Stomach (tissue), 9 donors: ENCODE data around the gene PLPP7. TPM values are rescaled to one million over a fixed set of nuclear protein-coding genes. Genes with fewer than 3 reads are reported as not detected.
"Not testable (repeated sequence)": the region's sequence is repeated elsewhere in the genome, so short reads cannot be mapped to it uniquely, and the experiment has no call there.

Experiments
- DNase-seq, 2 donors: peaks; one replicate each; pipeline versions ENCODE4 v3.0.0 to v3.0.0-alpha.2; 2013 to 2019
- H3K27ac ChIP-seq, 5 donors: fragments of 200-600 bp in 4 of 5; sonication (generic) in 4 of 5; one replicate each; pipeline ENCODE4 v1.5.1; 2013 to 2019; ENCODE audit warnings: mild to moderate bottlenecking in 1 of 5, moderate library complexity in 1 of 5
- H3K27me3 ChIP-seq, 3 donors: fragments of 200-600 bp; sonication (generic); one replicate each; pipeline ENCODE4 v1.5.1; 2017 to 2019; ENCODE audit warnings: mixed run types in 1 of 3
- H3K36me3 ChIP-seq, 4 donors: fragments of 200-600 bp; sonication (generic); 1 replicate in 3 of 4; 2 replicates in 1 of 4; pipeline ENCODE4 v1.5.1; 2016 to 2019
- H3K4me1 ChIP-seq, 4 donors: fragments of 200-600 bp; sonication (generic); one replicate each; pipeline ENCODE4 v1.5.1; 2016 to 2019
- H3K4me3 ChIP-seq, 4 donors: fragments of 200-600 bp; sonication (generic) in 3 of 4; one replicate each; pipeline ENCODE4 v1.5.1; 2016 to 2019; ENCODE audit warnings: mild to moderate bottlenecking in 1 of 4
- H3K9me3 ChIP-seq, 4 donors: fragments of 200-600 bp; sonication (generic); one replicate each; pipeline ENCODE4 v1.5.1; 2016 to 2019
- EP300 ChIP-seq: sonication (generic); formaldehyde crosslinking; IDR thresholded peaks from one replicate; pipeline ENCODE4 v1.6.1; 2017; ENCODE audit warnings: antibody characterized with exemption
- POLR2A ChIP-seq, 4 donors: fragments of 450-650 bp; IDR thresholded peaks; one replicate each; pipeline ENCODE4 v1.6.1; 2016; ENCODE audit warnings: antibody characterized with exemption in 4 of 4, control low read depth in 2 of 4, mild to moderate bottlenecking in 1 of 4, moderate library complexity in 1 of 4
- POLR2AphosphoS5 ChIP-seq, 3 donors: sonication (generic); formaldehyde crosslinking; IDR thresholded peaks; one replicate each; pipeline ENCODE4 v1.6.1; 2016; ENCODE audit warnings: antibody characterized with exemption in 3 of 3
- WGBS, 5 donors: extraction: QIAGEN DNeasy Blood & Tissue Kit in 3 of 5; methylation state at CpG; one replicate each; pipeline versions ENCODE4 v1.1.5 to v1.1.7; 2013 to 2018; 5-methylcytosine and 5-hydroxymethylcytosine counted together
- intact Hi-C: fragments of 100-400 bp; cut with DNase I; formaldehyde crosslinking; loops from one replicate; pipeline ENCODE4 v1.15.1; 2023; ENCODE audit warnings: low total_unique reads
- polyA plus RNA-seq, 3 donors: library from polyadenylated mRNA; stranded (reverse); fragments of 200-250 nt; gene quantifications; one replicate each; pipeline ENCODE4 v1.2.3, GENCODE V29; 2013
- total RNA-seq, 5 donors: library from RNA; depleted of rRNA; stranded (reverse); fragments of >200 nt; gene quantifications; one replicate each; pipeline versions ENCODE4 v1.1.0 to v1.2.3, GENCODE V29; 2014 to 2016
- TF ChIP-seq, protein P1 (sequence below), 7 experiments: fragments of 450-650 bp in 4 of 7; fragments of 200-600 bp in 3 of 7; sonication (generic) in 3 of 7; IDR thresholded peaks; one replicate each; pipeline ENCODE4 v1.5.1; 2016 to 2019; ENCODE audit warnings: antibody characterized with exemption in 7 of 7, control low read depth in 2 of 7, mild to moderate bottlenecking in 1 of 7
- donor health status: healthy with polysubstance abuse.
- donor health status: Bipolar disorder and iron deficiency.
- donor health status: healthy.

The PLPP7 gene
- total and polyA plus RNA-seq, 8 donors = 0.29 to 1.8 (median 1.6) TPM; not detected in 1

DNA sequence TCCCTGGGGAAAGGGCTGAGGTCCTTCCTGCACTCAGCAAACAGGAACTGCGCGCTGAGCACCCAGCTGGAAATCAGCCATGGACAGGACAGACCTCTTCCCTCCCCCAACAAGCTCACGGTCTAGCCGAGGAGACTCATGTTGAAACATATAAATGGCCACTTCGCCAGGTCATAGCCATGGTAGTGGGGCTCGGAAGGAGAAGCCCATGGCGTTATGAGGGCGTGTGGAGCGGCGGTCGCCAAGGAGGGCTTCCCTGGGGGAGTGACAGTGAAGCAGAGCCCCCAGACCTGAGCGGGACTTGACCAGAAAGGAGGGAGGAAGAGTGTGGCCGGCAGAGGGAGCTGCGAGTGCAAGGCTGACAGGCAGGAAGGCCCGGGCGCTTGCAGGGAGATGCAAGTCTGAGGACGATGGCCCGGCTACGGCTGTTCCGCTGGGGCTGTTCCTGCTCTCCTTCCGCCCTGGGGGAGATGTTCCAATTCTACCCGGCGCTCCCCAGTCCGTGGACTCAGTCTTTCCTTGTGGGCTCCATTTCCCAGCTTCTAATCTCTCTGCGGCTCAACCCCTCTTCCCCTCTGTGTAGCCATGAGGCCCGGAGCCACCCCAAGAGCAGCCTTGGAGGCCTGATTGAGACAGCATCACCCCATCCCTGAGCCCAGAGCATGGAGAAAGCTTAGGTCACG lies 60.5 kb downstream of the PLPP7 start:
- Histone ChIP-seq H3K36me3 (no peaks in the 10 kb centered on the region), H3K9me3 (no peaks in the 10 kb centered on the region), H3K4me1 (peaks cover 9 to 21% (median 12%) of the 10 kb centered on the region in 4 donors), H3K4me3 (peak overlapping the region; percentile 5 to 37 (median 28)), H3K27ac (peak overlapping the region in 1 of 5 donors; percentile 54), H3K27me3 (peaks cover 0 to 13% (median 0%) of the 10 kb centered on the region in 3 donors)
- 7 to 10% (median 10%) methylated on average over 25 to 27 of the region's 27 CpGs for WGBS, 5 donors
- TF ChIP-seq POLR2AphosphoS5 (IDR thresholded peaks at IDR 0.05) = peak in 1 of 3 donors; percentile 56
- no peak for TF ChIP-seq EP300
- TF ChIP-seq, protein P1, sequence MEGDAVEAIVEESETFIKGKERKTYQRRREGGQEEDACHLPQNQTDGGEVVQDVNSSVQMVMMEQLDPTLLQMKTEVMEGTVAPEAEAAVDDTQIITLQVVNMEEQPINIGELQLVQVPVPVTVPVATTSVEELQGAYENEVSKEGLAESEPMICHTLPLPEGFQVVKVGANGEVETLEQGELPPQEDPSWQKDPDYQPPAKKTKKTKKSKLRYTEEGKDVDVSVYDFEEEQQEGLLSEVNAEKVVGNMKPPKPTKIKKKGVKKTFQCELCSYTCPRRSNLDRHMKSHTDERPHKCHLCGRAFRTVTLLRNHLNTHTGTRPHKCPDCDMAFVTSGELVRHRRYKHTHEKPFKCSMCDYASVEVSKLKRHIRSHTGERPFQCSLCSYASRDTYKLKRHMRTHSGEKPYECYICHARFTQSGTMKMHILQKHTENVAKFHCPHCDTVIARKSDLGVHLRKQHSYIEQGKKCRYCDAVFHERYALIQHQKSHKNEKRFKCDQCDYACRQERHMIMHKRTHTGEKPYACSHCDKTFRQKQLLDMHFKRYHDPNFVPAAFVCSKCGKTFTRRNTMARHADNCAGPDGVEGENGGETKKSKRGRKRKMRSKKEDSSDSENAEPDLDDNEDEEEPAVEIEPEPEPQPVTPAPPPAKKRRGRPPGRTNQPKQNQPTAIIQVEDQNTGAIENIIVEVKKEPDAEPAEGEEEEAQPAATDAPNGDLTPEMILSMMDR (IDR thresholded peaks at IDR 0.05) = peak in 5 of 7 experiments; percentile 77 to 92 (median 78)
- TF ChIP-seq POLR2A (IDR thresholded peaks at IDR 0.05) = no peak
- DNase-seq = peak; percentile 93 to 94
- intact Hi-C loops = loop anchor here (5.0 kb wide), 1 partner anchor 137 kb away; no protein-coding TSS in a partner anchor

DNA sequence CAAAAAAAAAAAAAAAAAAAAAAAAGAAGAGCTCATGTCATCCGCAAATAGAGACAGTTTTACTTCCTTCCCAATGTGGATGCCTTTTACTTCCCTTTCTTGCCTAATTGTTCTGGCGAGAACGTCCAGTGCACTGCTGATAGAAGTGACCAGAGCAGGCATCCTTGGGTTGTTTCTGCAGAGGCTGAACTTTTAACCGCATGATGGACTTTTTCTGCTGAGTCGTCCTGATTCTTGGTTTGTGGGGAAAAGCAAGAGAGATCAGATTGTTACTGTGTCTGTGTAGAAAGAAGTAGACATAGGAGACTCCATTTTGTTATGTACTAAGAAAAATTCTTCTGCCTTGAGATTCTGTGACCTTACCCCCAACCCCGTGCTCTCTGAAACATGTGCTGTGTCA lies 67.0 kb downstream of the PLPP7 start:
- DNase-seq, H3K9me3 ChIP-seq, H3K36me3 ChIP-seq, intact Hi-C loops, H3K27me3 ChIP-seq, H3K27ac ChIP-seq, H3K4me3 ChIP-seq: not testable (repeated sequence)
- 58 to 68% (median 64%) methylated on average over 5 to 6 of the region's 6 CpGs for WGBS, 5 donors
- H3K4me1 ChIP-seq = peaks cover 0 to 11% (median 7%) of the 10 kb centered on the region in 4 donors

DNA sequence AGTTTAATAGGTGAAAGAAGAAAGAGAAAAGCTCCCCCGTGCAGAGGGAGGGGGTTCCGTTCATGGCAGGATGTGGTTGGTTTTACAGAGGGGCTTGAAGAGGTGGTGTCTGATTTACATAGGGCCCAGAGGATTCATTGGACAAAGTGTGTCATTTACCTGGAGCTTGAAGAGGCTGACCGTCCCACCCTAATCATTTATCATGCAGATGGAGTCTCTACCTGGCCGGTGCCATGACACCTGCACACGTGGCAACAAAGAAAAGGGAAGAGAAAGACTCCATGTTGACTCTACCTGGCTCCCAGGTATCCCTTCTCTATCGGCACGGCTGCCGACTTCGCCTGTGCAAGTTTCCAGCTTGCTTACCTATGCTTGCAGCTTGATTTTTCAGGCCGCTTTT lies 69.0 kb downstream of the PLPP7 start:
- Histone ChIP-seq H3K27me3 (no peaks in the 10 kb centered on the region), H3K4me1 (peaks cover 0 to 17% (median 10%) of the 10 kb centered on the region in 4 donors), H3K4me3 (no peak overlapping the region), H3K27ac (no peak overlapping the region), H3K36me3 (no peaks in the 10 kb centered on the region), H3K9me3 (no peaks in the 10 kb centered on the region)
- intact Hi-C loops = no loop called here
- no peak for DNase-seq
- TF ChIP-seq EP300 (no peak), POLR2A (IDR thresholded peaks at IDR 0.05) (no peak), POLR2AphosphoS5 (IDR thresholded peaks at IDR 0.05) (no peak)
- TF ChIP-seq, protein P1 (IDR thresholded peaks at IDR 0.05) = no peak
- WGBS, 5 donors = 70 to 81% (median 74%) methylated on average over 10 of the region's 10 CpGs

Other genes with a start within 250 kb of the PLPP7 start
- 10 to 100 TPM in 2 of 5 donors, 1 to 10 TPM in 1, not detected in 2; 1.2 to 18.4 (median 10.9) TPM for gene AIF1L, start 193.2 kb upstream of the PLPP7 start, total RNA-seq
- 10 to 100 TPM in 1 of 3 donors, 1 to 10 TPM in 2; 3.8 to 10.9 (median 7.2) TPM for gene AIF1L, start 193.2 kb upstream of the PLPP7 start, polyA plus RNA-seq
- 100 to 1,000 TPM in 1 of 5 donors, 10 to 100 TPM in 4; 34.4 to 111 (median 67.9) TPM for gene NUP214, start 164.1 kb upstream of the PLPP7 start, total RNA-seq
- 10 to 100 TPM; 21.7 to 29.3 (median 25.1) TPM for gene NUP214, start 164.1 kb upstream of the PLPP7 start, polyA plus RNA-seq
- gene FAM78A, start 13.2 kb upstream of the PLPP7 start, total RNA-seq = 1 to 10 TPM in 4 of 5 donors, not detected in 1; 1.2 to 3.5 (median 2.5) TPM
- 1 to 10 TPM in 2 of 3 donors, under 1 TPM in 1; 0.85 to 1.6 (median 1.5) TPM for gene FAM78A, start 13.2 kb upstream of the PLPP7 start, polyA plus RNA-seq
- 100 to 1,000 TPM in 3 of 5 donors, 10 to 100 TPM in 2; 70.6 to 251 (median 135) TPM for gene PRRC2B, start 104.4 kb downstream of the PLPP7 start, total RNA-seq
- gene PRRC2B, start 104.4 kb downstream of the PLPP7 start, polyA plus RNA-seq = 10 to 100 TPM; 26.3 to 36.4 (median 30.5) TPM
- gene POMT1, start 213.2 kb downstream of the PLPP7 start, total RNA-seq = 10 to 100 TPM in 3 of 5 donors, 1 to 10 TPM in 2; 3.5 to 59.7 (median 15.4) TPM
- 10 to 100 TPM in 2 of 3 donors, 1 to 10 TPM in 1; 8.7 to 20.3 (median 18.0) TPM for gene POMT1, start 213.2 kb downstream of the PLPP7 start, polyA plus RNA-seq
- 100 to 1,000 TPM in 1 of 5 donors, 10 to 100 TPM in 3, 1 to 10 TPM in 1; 9.9 to 143 (median 37.9) TPM for gene UCK1, start 241.5 kb downstream of the PLPP7 start, total RNA-seq
- 10 to 100 TPM; 23.2 to 34.1 (median 29.2) TPM for gene UCK1, start 241.5 kb downstream of the PLPP7 start, polyA plus RNA-seq